ENCODE data around the gene PUS7L.

GRCh38 chr12:43722621-43723020 lies 36.0 kb downstream of the PUS7L start:
- TF ChIP-seq CTCF (IDR thresholded peaks at IDR 0.05; ENCODE audit: low read depth, low read length, poor library complexity, severe bottlenecking) = no peak
- no peak for TF ChIP-seq EZH2phosphoT487 (IDR thresholded peaks at IDR 0.05; ENCODE audit: borderline replicate concordance, low read length)
